GM21528 (cell line): Measurements from ENCODE around the gene TSHZ1.

Experiments
- ATAC-seq: cut with Tn5 transposase; IDR thresholded peaks from one replicate; pipeline ENCODE4 v1.9.1; 2021; ENCODE audit warnings: mild to moderate bottlenecking, moderate library complexity; ENCODE audit not compliant: unreplicated experiment, low FRiP score

TSHZ1 gene

DNA sequence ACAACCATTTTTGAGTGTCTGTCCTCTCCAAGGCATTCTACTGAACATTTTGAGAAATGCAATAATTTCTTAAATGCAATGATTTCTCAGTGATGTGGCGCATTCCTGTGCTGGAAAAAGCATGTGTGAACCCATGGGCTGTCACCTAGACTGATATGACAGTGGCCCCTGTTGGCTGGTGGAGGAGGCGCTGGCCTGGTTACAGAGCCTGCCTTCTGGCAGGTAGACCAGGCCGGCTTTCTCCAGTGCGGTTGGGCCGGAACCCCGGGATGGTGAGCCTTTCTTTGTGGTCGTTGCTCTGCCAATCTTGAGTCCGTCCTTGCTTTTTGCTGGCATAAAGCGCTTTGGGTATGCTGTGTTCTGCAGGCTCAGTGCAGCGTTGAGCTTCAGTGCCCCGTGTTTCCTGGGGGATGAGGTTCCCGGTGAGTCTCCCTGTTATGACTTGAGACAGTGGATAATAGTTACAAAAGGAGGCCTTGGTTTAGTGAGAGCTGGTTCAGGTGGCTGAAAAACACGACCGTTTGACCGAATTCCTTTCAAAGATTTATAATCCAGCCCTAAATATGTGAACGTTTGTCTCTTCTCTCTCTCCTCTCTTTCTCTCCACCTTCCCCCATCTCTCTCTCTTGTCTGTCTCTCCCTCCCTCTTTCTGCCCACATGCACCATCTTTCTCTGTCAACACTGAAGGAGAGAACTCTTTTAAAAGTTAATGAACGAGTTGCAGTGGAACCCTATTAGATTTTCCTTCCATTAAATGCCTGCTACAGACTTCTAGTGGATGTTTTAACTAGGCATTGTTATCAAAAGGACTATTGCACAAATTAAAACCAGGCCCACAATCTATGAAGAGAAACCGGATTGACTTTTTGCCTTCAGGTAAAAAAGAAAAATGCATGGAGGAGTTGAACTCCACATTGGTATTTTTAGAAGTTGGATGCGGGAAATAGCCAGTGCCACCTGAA, 34.0 kb downstream of the TSHZ1 start:
- no peak for ATAC-seq

DNA sequence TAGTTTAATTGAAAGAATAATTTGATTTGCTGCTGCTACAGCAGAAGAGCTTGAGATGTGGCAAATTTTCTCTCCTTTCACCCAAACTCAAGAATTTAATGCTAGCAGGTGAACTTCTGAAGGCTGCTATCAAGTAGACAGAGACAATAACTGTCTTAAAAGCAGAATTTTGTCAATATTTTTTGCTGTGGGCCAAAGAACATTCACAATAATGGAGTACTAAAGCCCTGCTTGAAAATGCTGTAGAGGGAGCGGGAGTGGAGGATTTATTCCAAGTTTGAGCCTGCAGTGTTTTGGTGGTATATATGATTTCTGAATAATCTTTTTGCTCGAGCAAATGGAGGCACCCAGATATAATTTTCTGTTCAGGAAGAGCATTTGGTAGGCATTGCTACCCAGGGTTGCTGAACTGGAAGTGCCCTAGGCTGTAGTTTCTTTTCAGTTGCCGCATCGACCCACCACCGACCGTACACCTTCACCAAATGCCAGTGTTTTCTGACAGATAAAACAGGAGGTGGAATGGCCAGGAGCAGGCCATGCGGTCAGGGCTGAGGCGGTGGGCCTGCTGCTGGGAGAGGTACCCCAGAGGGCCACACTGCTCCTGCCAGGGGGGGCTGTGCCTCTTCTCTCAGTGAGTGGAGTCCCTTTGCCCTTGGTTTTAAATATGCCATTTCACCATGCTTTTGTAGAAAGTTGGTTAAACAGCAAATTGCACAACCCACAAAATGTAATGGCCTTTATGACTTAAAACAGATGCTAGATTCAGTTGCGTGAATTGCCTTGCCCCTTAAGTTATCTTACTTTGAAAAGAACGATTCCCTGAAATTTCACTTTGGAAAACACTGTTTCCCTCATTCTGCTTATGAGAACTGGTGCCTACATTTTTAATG, 36.4 kb downstream of the TSHZ1 start:
- ATAC-seq, result no peak

DNA sequence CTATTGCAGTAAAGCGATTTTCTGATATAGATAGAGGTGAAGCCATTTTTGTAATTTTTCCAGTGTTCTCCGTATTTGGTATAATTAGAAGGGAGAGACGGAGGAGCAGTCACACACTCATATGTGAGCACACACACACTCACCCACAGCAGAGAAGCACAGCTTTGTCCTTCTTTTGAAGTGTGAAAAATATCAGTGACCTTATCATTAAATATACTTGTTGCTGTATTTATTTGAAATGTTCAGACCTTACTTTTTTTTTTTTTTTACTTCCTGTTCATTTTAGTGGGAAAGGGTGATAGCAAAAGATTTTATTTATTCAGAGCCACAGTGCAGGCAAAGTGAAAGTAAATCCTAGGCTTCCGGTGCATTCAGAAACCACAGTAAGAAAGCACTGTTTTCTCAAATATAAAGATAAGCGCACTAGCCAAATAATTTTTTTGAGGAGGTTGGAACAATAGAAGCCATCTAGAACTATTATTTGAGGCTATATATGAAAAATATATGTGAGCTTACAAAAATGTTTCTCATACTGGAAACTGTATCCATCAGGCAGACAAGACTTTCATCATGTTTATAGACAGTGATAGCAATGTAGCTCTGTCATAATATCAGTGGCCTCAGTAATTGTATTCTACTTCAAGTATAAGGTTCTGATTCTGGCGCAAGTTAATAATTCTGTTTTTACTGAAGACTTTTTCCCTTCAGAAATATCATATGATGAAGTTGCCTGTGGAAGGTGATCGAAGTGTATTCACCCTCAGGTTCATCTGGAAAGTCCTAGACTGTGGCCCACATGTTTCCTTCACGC, 37.2 kb downstream of the TSHZ1 start:
- peak; percentile 60 for ATAC-seq

DNA sequence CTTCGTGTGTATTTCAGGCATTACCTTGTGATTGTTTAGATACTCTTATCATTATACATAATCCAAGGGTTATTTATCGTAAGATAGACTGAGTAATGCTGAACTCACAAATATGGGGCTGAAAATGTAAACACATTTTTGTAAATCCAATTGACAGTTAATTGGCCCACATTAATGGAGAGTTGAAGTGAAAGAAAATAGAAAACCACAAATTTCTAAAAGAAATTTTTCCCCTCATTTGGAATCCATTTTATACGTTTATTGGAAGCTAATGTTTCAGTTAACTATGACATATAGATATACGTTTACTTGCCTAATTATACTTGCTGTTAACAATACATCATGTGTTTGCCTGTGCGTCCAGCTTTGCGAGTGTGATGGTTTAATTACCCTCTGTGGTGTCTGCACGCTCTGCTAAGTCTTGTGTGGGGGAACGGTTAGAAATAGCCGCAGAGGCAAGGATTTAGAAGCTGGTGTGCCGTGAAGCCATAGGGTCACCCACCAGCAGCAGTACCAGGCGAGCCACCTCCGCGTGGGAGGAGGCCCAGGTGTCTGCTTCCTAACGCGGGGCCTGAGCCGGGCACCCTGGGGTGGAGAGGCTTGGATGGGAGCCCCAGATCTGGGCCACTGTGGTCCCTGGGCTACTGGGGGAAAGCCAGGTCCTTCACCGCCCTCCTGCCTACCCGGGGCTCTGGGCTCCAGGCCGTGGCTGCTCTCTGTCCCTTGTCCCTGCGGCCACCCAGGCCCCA, 38.0 kb downstream of the TSHZ1 start:
- ATAC-seq, result no peak

DNA sequence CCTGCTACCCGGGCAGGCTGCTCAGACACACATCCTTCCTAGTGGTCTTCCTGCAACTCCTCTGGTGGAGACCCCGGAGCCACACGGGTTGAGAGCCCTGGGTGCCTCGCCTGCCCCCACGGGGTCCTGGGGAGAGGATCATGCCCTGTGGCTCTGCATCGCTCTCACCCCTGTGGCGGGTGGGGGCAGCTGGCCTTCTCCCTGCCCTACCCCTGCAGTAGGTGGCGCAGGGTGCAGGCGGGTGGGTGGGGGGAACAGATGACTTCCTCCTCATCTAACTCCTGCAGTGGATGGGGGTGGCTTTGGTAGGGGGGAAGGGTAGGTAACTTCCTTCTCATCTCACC, 38.5 kb downstream of the TSHZ1 start:
- ATAC-seq, result no peak

DNA sequence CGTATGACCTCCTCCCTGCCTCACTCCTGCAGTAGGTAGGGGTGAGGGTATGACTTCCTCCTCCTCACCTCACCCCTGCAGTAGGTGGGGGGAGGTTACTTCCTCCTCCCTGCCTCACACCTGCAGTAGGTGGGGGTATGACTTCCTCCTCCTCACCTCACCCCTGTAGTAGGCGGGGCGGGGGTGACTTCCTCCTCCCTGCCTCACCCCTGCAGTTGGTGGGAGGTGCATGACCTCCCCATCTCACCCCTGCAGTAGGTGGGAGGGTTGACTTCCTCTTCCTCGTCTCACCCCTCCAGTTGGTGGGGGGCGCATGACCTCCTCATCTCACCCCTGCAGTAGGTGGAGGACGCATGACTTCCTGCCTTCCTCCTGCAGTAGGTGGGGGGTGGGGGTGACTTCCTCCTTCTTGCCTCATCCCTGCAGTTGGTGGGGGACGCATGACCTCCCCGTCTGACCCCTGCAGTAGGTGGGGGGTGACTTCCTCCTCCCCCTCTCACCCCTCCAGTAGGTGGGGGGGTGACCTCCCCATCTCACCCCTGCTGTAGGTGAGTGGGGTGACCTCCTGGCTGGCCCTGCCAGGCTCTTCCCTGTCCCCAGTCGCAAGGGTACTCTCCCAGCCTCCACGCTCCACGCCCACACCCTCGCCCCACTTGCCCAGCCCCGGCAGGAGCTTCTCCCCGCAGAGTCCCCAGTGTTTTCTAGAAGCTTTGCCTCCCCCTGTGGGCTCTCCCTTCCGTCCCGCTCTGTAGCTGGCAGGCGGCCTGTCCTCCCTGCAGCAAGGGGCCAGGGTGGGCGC, 39.3 kb downstream of the TSHZ1 start:
- ATAC-seq, result no peak

DNA sequence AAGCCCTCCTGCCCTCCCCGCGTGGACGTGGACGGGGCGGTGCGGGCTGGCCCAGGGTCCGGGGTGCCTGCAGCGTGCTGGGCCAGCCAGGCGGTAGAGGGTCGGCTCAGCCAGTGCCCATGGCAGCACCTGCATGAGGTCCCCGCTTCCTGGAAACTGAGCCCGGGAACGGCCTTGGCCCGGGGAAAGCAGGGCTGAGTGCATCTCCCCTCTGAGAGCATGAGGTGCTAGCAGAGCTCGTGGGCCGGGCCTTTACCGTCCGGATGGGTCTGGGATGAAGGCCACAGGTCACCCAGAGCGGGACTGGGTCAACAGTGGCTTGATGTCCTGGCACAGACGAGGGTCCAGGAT, 39.8 kb downstream of the TSHZ1 start:
- no peak for ATAC-seq

DNA sequence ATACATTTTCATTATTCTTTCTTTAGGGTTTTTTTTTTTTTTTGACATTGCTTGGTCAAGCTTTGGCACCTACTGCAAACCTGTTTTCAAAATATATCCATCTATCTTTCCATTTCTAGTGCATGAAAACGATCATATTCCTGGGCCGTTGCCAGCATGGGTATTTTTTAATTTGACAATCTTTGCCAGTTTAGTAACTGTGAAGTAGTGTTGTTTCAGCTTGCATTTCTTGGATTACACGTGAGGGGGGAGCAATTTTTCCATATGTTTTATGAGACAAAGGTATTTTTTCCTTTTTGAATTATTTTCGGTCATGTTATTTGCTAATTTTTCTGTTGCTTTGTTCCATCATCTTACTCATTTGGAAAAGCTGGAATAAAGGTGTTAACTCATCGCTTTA, 40.9 kb downstream of the TSHZ1 start:
- no peak for ATAC-seq

DNA sequence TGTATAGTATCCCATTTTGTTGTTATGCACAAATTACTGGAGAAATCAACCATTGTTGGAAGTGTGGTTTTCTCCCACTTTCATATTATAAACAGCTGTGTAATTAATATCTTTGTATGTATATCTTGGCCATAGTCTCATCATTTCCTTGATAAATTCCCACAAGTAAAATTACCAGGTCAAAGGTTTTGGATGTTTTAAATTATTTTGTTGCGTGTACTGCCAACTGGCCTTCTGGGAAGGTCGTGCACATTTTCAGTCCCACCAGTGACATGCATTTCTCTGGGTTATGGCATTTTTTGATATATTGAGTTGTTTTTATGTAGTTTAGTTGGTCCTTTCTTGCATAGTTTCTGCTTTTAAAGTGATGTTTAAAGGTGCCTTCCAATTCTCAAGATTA, 41.5 kb downstream of the TSHZ1 start:
- no peak for ATAC-seq

DNA sequence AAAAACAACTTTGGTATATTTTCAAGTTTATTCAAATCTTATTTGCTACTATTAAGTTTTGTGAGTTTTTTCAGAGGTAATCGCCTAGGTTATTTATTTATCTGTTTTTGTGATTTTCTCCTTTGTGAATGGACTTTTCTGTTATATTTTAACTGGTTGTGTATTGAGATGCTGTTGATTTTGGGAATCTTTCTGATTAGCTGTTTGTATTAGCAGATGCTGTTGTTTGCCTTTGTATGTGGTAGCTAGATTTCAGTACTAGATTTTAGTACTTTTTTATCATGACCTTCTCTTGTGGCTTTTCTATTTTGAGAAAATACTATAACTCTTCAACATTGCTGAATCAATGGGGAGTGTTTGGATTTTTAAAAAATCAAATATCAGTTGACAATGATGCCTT, 42.4 kb downstream of the TSHZ1 start:
- ATAC-seq, result no peak

DNA sequence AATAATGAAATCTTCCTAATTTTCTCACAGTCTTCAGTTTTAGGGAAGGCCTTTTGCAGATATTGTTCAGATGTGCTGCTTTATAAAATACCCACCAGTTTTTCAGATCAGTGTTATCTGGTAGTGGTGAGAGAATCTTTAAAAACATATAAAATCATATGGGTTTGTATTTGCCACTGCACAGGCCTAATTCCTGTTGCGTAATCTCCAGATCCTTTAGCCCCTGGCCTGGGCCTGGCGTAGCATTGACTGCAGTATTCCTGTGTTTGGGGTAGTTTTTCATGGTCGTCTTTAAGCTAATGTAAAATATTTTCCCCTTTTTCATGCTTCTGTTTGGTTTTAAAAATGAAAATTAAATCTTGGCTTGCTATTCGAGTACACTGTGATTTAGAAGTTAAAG, 43.2 kb downstream of the TSHZ1 start:
- ATAC-seq, result no peak

DNA sequence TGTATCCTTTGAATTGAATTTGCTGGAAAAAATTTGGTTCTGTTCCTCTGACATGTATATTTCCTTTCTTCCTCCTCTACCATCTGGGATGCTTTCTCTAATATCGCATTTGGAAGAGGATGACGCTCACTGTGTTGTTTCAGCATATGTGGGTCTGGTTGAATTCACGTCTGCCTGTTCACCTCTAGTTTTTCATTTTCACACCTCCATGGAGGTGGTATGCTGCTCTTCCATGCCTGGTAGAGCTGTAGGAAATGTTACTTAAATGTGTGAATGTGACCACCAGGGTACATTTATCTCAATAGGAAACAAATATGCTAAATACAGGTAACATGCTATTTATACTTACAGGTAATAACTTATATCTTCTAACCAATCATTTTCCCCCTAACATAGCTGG, 44.5 kb downstream of the TSHZ1 start:
- ATAC-seq, result no peak

DNA sequence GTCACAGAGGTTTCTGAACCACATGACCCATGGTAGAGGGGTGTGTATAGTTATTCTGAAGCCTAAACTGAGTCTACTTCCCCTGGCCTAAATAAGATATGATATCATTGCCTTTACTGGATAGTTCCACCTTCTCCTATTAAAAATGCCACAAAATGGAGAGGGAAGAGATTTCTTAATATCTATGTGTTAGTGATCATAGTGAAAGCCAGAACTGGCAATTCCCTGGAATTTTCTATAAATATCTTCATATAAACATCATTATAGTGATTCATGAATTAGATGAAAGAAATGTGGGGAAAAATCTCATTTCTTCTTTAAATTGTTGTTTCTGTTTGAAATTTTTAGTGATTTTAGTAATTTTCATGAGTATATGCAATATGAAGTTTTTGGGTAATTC, 45.8 kb downstream of the TSHZ1 start:
- ATAC-seq, result no peak

DNA sequence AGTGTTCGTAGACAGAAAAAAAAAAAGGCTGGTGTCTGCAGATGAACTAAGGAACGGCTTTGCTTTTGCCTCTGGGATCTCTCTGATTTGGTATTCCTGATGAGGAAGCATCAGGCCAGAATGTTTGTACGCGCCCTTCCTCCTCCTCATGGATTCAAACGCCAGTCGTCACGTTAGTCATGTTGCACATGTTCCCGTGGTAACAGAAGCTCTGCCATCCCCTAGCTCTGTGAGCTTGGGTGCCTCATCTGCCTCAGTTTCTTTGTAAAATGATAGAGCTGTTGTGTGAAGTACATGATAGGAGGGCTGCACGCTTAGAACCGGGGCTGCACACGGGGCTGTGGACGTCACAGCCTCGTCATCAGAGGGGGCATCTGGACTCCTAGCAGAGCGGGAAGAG, 47.0 kb downstream of the TSHZ1 start:
- ATAC-seq, result no peak

DNA sequence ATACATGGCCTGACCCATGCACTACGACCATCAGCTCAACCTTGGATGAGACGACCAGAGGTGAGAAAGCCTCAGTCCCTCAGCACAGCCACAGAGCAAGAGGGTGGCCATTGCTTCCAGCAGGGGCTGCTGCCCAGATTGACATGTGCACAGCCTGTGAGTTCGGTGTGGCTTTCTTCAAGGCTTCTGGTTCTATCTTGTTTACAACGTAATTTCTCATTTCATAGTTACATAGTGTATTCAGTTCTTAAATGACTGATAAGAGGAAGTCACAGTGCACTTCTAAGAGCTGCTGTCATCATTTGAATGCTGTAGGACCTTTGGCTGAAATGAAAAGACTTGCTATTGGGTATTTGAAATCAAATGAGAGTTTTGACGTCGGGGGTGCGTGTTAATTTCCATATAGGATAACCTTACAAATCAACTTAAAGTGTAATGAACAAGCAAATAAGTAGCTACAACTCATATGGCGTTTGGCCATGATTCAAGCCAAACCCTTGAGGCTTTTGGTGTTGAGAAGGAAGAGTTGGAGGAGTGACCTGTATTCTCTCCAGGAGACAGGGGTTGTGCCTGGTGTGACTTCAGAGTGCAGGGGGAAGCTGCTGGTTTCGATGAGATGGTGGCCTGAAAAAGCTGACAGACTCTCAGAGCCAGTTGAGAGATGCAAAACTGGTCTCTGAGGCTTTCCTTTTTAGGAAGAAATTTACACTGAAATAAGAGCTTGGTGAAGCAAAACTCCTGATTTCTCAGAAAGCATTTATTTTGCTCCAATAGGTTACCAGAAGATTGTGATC, 51.0 kb downstream of the TSHZ1 start:
- peak; percentile 91 for ATAC-seq

DNA sequence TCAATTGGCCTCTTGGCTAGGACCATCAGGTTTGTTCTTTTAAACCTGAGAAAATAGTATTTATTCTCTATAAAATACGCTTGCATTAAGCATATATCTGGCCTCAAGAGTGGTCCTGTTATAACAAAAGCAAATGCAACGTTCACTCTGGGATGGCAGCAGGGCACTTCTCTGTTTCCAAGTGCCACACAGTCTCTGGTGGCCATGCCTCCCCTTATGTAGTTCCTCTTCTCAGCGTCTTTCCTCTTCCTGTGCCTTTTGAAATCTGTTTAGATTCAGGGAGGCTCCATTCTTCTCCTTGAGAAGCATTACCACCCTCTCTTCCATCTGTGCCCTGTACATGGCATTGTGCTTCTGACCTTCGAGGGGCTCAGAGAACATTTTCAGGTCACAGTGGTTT, 51.9 kb downstream of the TSHZ1 start:
- no peak for ATAC-seq

DNA sequence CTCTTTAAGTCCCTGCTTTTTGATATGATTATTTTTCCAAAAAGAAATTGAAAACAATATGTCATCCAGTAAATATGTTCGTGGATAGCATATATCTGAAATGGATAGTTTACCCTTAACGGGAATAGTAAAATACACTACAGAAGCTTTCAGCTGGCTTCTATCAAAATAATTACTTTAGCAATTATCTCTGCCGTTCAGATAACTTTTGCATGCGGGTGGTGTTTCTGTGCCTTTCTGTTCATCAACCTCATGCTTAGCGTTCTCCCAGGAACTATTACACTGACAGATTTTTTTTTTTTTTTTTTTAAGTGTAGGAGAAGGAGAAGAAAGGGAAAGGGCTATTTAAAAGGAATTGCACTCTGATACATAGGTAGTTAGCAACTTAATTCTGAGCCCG, 53.6 kb downstream of the TSHZ1 start:
- ATAC-seq, result no peak

DNA sequence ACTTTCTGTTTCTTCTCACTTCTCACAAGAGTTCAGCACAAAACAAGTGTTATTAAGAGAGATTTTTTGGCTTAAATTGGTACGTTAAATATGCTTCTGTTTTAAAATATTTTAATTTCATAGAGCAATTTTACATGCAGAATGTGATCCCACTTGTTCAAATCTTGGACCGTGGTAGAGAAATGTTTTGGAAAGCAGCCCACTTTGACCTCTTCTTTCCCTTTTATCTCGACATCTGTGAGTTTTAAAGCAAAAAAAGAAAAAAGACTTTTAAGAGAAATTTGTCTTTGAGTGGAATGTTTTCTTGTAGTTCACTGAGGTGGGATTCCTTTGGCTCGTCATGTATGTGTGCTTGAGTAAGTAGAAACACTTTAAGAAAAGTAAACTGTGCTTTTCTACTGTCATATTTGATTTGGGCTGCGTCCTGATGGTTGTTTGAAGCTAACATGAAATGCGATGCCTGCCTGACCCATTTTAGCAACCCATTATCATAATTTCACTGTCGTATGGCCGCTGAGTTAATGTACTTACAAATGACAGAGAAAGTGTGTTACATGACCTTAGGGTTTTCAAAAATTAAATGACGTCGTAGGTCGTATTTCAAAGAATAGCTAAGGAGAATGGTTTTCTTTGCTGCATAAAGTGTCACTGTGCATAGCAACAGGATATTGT, 54.5 kb downstream of the TSHZ1 start:
- ATAC-seq, result no peak
